ENCODE measurements around the gene ATXN1.

The ATXN1 gene

GRCh38 chr6:16285467-16286150 lies 475.7 kb downstream of the ATXN1 start:
- H3K79me2 ChIP-seq (ENCODE audit: insufficient read depth, low read length), result no peaks in the 10 kb centered on the region
- H3K9me3 ChIP-seq (ENCODE audit: insufficient read depth, low read length), result no peaks in the 10 kb centered on the region
- no peak overlapping the region for H3K4me2 ChIP-seq (ENCODE audit: low read depth, low read length, poor library complexity, severe bottlenecking)
- no peak overlapping the region for H3K4me3 ChIP-seq (ENCODE audit: insufficient read depth, low read length, poor library complexity, severe bottlenecking)
- H3K9ac ChIP-seq (ENCODE audit: low read length), result no peak overlapping the region
- H3K9me2 ChIP-seq (replicated peaks; ENCODE audit: insufficient read depth, low read length), result no peaks in the 10 kb centered on the region
- no peak overlapping the region for H3K27ac ChIP-seq (ENCODE audit: low read depth, low read length)
- TF ChIP-seq CTCF (IDR thresholded peaks at IDR 0.05; ENCODE audit: insufficient read depth, low read length, poor library complexity, severe bottlenecking), result no peak
- TF ChIP-seq EZH2phosphoT487 (conservative IDR thresholded peaks at IDR 0.05; ENCODE audit: low read length), result no peak
- no peaks in the 10 kb centered on the region for H4K20me1 ChIP-seq (ENCODE audit: low read depth, low read length)
- no peaks in the 10 kb centered on the region for H3K36me3 ChIP-seq (ENCODE audit: low read length)
- H3F3A ChIP-seq (ENCODE audit: insufficient read depth), result no peaks in the 10 kb centered on the region
- H3K27me3 ChIP-seq (ENCODE audit: low read length), result no peaks in the 10 kb centered on the region
- no peak overlapping the region for H2AFZ ChIP-seq (ENCODE audit: low read depth, low read length, severe bottlenecking)

- Histone ChIP-seq H4K20me1 (ENCODE audit: low read depth, low read length) (no peaks in the 10 kb centered on the region), H3K4me2 (ENCODE audit: low read depth, low read length, poor library complexity, severe bottlenecking) (no peak overlapping the region), H3K79me2 (ENCODE audit: insufficient read depth, low read length) (no peaks in the 10 kb centered on the region), H3K4me3 (ENCODE audit: insufficient read depth, low read length, poor library complexity, severe bottlenecking) (no peak overlapping the region), H3K36me3 (ENCODE audit: low read length) (no peaks in the 10 kb centered on the region), H2AFZ (ENCODE audit: low read depth, low read length, severe bottlenecking) (no peak overlapping the region), H3K9me2 (replicated peaks; ENCODE audit: insufficient read depth, low read length) (no peaks in the 10 kb centered on the region), H3K27me3 (ENCODE audit: low read length) (no peaks in the 10 kb centered on the region), H3K27ac (ENCODE audit: low read depth, low read length) (no peak overlapping the region), H3F3A (ENCODE audit: insufficient read depth) (no peaks in the 10 kb centered on the region), H3K9me3 (ENCODE audit: insufficient read depth, low read length) (no peaks in the 10 kb centered on the region), H3K9ac (ENCODE audit: low read length) (no peak overlapping the region)
- TF ChIP-seq CTCF (IDR thresholded peaks at IDR 0.05; ENCODE audit: insufficient read depth, low read length, poor library complexity, severe bottlenecking) (no peak), EZH2phosphoT487 (conservative IDR thresholded peaks at IDR 0.05; ENCODE audit: low read length) (no peak)
Observed at GRCh38 chr6:16284472-16284871, 476.8 kb downstream of the ATXN1 start.

DNA sequence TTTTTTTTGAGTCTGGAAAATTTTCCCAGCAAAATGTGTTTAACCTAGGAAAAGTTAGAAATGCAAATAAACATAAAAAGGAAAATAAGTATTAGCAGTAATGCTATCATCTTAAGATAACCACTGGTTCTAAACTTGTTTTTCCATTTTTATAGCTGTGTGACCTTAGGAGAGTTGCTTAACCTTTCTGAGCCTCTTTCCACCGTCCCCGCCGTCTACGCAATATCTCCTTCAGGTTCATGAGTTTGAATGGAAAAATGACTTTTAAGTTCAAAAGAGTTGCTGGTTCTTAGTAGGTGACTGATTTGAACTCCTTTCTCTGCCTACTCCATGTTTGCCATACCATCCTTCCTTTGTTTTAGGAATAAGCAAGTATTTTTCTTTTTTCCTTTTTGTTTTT lies 478.9 kb downstream of the ATXN1 start:
- Histone ChIP-seq H3K4me2 (ENCODE audit: low read depth, low read length, poor library complexity, severe bottlenecking) (no peak overlapping the region), H3K36me3 (ENCODE audit: low read length) (no peaks in the 10 kb centered on the region), H3F3A (ENCODE audit: insufficient read depth) (no peaks in the 10 kb centered on the region), H3K9me3 (ENCODE audit: insufficient read depth, low read length) (no peaks in the 10 kb centered on the region), H3K27ac (ENCODE audit: low read depth, low read length) (no peak overlapping the region), H4K20me1 (ENCODE audit: low read depth, low read length) (no peaks in the 10 kb centered on the region), H3K79me2 (ENCODE audit: insufficient read depth, low read length) (no peaks in the 10 kb centered on the region), H3K4me3 (ENCODE audit: insufficient read depth, low read length, poor library complexity, severe bottlenecking) (no peak overlapping the region), H3K9me2 (replicated peaks; ENCODE audit: insufficient read depth, low read length) (no peaks in the 10 kb centered on the region), H3K9ac (ENCODE audit: low read length) (no peak overlapping the region), H3K27me3 (ENCODE audit: low read length) (no peaks in the 10 kb centered on the region), H2AFZ (ENCODE audit: low read depth, low read length, severe bottlenecking) (no peak overlapping the region)
- no peak for TF ChIP-seq EZH2phosphoT487 (conservative IDR thresholded peaks at IDR 0.05; ENCODE audit: low read length)
- TF ChIP-seq CTCF (IDR thresholded peaks at IDR 0.05; ENCODE audit: insufficient read depth, low read length, poor library complexity, severe bottlenecking), result no peak
